HG03066 (cell line): ENCODE measurements around the gene CCDC107.
"Not testable (repeated sequence)": the region's sequence is repeated elsewhere in the genome, so short reads cannot be mapped to it uniquely, and the experiment has no call there.

Experiments
- ATAC-seq: cut with Tn5 transposase; IDR thresholded peaks from one replicate; pipeline ENCODE4 v1.9.1; 2021; ENCODE audit warnings: low read depth; ENCODE audit not compliant: unreplicated experiment

The CCDC107 gene

DNA sequence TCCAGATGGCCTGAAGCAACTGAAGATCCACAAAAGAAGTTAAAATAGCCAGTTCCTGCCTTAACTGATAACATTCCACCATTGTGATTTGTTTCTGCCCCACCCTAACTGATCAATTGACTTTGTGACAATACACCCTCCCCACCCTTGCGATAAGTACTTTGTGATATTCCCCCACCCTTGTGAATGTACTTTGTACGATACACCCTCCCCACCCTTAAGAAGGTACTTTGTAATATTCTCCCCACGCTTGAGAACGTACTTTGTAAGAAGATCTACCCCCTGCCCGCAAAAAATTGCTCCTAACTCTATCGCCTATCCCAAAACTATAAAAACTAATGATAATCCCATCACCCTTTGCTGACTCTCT, 21.2 kb upstream of the CCDC107 start:
- ATAC-seq = not testable (repeated sequence)

- ATAC-seq = not testable (repeated sequence)
These were observed 20.6 kb upstream of the CCDC107 start for GRCh38 chr9:35637427-35637955.

DNA sequence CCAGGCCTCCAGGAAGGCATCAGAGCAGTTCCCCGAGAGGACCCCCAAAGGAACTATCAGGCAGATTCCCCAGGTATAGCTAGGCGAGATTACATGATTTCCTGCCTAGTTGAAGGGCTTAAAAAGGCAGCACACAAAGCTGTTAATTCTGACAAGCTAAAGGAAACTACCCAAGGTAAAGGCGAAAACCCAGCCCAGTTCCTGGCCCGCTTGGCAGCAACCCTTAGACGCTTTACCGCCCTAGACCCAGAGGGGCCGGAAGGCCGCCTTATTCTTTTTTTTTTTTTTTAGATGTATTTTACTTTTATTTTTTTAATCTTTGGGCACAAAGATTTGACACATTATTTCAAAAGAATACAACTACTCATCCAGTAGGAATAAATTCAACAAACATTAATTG, 19.3 kb upstream of the CCDC107 start:
- not testable (repeated sequence) for ATAC-seq

DNA sequence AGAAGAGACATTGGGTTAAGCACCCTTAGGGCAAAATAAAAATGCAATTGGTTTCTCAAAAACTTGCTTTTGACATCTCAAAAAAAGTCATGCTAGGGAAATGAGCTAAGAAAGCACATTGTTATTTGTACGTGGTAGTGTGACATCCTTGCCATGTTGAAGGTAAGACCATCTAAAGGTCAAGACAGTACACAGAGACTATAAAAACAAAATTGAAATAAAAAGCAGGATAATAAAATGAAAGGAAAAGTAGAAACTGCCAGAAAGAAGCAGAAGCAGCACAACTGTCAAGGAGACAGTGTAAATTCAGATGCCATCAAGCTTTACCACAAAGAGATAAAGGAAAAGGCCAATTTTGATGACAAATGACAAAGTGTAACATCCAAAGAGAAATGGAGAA, 18.9 kb upstream of the CCDC107 start:
- not testable (repeated sequence) for ATAC-seq

DNA sequence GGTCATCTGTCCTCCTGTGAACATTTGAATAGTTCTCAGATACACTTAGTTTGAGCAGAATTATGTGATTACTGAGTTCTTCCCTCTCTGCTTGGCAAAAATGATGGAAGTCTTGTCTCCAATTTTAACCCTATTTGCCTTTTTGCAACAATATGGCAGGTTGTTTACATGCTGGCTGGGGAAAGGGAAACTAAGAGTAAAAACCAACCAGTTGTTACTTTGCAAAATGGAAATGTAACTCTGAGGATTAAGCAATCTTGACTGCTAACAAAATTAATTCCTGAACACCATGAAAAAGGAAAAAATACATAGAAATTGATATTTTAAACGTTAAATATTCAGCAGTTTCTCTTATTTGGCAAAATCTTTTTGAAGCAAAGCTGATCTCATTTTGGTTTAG, 18.5 kb upstream of the CCDC107 start:
- no peak for ATAC-seq

DNA sequence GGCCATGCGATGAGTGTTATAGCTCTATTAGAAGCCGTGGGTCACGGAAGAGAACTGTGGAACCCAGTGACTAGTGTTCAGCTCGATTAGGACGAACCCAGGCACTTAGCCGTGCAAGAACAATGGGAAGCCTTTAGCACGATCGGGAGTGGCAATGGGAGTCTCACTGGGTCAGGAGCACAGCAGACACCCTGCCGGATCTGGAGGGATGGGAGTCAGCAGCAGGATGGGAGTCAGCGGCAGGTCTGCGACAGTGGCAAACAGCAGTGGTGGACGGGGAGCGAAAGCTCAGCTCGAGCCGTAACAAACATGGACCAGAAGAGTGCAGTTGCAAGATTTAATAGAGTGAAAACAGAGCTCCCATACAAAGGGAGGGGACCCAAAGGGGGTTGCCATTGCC, 17.7 kb upstream of the CCDC107 start:
- not testable (repeated sequence) for ATAC-seq

DNA sequence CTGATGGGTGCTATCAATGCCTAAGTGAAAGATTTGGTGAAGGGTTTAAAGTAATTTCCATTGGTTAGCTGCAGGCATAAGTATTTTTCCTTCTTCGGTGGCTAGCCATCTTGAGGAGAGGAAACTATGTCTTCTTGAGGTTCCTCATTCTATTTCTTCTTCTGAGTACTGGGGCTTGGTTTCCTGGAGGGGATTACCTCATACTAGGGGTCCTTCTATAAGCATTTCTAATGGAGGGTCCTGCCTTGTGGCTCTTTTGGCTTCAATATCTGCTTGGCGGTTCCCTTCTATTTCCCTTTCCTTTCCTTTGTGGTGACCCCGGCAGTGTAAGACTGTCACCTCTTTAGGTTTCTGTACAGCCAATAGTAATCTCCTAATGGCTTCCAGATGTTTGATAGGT, 16.6 kb upstream of the CCDC107 start:
- ATAC-seq = not testable (repeated sequence)

GRCh38 chr9:35643046-35643445, 15.0 kb upstream of the CCDC107 start:
- no peak for ATAC-seq

DNA sequence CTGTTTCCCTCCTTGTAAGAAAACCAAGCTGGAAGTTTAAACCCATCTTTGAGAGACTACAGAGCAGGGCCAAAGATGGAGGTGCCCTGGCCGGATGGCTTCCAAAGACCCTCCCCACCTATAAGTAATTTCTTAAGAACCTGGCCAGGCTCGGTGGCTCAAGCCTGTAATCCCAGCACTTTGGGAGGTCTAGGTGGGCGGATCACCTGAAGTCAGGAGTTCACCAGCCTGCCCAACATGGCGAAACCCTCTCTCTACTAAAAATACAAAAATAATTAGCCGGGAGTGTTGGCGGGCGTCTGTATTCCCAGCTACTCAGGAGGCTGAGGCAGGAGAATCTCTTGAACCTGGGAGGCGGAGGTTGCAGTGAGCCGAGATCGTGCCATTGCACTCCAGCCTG, 12.4 kb upstream of the CCDC107 start:
- ATAC-seq = not testable (repeated sequence)

GRCh38 chr9:35646153-35646532, 11.9 kb upstream of the CCDC107 start:
- no peak for ATAC-seq

DNA sequence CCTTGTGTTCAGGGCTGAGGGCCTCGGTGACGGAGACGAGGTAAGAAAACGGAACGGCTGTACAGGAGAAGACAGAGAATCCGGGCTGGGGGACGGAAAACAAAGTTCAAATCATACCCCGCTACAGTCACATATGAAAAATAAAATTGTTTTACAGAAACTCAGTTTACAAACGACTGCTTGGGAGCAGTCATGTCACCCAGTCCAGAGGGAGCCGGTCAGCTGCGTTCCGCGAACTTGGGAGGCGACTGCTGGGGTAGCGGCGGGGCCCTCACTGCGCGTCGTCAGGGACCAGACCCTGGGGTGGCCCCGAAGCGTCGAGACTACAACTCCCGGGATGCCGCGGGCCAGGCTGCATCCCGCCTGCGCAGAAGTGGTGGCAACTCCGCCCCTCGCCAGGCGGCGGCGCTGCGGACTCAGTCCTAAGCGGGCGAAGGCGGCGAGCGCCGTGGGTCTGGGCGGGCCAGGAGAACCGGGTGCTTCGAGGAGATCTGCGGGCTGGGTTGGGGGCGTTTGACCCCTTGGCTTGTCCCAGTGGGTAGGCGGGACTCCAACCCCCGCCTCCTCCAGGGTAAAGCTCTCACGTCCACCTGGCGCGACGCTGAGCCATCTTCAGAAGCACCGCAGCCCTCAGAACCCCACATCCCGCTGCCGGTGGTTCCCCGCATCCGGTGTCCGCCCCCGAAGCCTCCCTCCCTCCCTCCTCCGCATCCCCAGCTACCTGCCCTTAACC, 11.4 kb upstream of the CCDC107 start:
- peak; percentile 81 for ATAC-seq

DNA sequence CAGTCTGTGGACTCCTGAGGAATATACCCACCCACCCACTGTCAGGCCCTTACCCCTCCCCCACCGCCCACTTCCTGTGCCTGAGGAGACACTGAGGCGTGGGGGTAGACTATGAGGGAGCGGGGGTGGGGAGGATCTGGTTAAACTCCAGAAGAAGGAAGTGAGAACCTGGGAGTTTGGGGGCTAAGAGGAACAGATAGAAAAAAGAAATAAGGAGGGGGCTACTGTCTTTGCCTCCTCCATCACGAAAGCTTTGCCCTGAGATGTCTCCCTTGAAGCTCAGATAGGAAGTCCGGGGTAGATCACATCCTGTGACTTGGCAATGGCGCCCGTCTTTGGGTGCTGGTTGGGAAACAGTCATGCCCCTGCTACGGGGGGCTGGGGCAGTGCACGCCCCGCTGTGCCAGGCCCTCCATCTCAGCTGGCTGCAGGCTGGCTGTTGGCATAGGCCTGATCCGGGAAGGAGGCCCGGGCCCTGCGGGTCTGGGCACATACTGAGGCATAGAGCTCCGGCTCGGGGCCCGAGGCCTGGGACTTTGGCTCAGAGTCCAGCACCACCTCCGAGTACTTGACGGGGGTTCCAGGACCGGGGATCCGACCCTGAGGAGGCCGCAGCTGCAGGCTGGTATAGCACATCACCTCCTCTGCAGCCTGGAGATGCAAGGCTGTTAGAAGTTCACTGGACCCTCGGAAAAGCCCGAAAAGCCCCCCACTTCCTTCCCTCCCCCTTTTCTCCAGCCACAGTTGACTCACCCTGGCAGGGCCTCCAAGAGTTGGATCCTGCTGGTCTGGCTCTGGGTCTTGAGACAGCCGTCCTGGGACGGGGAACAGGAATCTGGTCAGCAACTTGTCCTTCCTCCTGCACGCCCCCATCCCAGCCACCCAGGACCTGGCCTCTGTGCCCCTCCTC, 8.4 kb upstream of the CCDC107 start:
- no peak for ATAC-seq

- no peak for ATAC-seq
These were observed 7.5 kb upstream of the CCDC107 start, which contains the start of gene SIT1 for GRCh38 chr9:35650341-35651158. Gene SIT1 (minus strand): TSS chr9:35650931. CDS start chr9:35650853, 78 bp downstream.

- ATAC-seq = no peak
These were observed 5.9 kb upstream of the CCDC107 start for GRCh38 chr9:35651956-35652828.

DNA sequence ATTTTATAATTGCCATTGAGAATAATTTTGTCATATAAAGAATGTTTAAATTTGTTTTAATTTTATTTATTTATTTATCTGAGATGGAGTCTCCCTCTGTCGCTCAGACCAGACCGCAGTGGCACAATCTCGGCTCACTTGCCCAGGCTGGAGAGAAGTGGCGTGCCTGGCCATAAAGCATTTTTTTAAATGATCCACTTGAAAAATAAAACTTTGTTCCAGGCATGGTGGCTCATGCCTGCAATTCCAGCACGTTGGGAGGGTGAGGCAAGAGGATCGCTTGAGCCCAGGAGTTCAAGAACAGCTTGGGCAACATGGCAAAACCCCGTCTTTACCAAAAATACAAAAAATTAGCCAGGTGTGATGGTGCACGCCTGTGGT, 5.3 kb upstream of the CCDC107 start:
- ATAC-seq = no peak

GRCh38 chr9:35653611-35654010, 4.5 kb upstream of the CCDC107 start:
- no peak for ATAC-seq

GRCh38 chr9:35656348-35656747, 1.7 kb upstream of the CCDC107 start:
- ATAC-seq = no peak

- ATAC-seq = no peak
These were observed 1.1 kb upstream of the CCDC107 start for GRCh38 chr9:35656831-35657545.

- peak; percentile 84 for ATAC-seq
These were observed 451 bp upstream of the CCDC107 start, which contains the start of gene RMRP for GRCh38 chr9:35657546-35658136. Gene RMRP (minus strand): TSS chr9:35658019.
